NOMO-1 (cell line): Measurements from ENCODE around the gene FSTL4.

Experiments
- DNase-seq, 2 experiments: peaks; one replicate each; lab custom pipeline; 2025; ENCODE audit not compliant: unreplicated experiment in 2 of 2; lab: John Stamatoyannopoulos, UW

The FSTL4 gene

DNA sequence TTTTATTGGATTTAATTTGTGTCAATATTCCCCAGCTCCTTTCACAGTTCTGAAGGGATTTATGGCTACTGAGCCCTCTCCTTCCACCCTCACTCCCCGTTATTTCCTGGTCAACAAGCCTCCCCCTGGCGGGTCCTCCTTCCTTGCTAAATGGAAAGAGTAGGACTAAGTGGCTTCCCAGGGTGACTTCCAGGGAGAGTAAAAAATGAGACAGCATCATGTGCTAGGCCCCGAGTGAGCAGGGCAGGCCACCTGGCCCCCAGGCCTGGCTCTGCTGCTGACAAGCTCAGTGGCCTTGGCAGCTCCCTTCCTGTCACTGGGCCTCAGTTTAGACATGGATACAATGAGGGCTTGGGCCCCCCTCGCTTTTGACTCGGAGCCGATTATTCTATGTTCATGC is 359.3 kb downstream of the FSTL4 start:
- DNase-seq, result no peak

DNA sequence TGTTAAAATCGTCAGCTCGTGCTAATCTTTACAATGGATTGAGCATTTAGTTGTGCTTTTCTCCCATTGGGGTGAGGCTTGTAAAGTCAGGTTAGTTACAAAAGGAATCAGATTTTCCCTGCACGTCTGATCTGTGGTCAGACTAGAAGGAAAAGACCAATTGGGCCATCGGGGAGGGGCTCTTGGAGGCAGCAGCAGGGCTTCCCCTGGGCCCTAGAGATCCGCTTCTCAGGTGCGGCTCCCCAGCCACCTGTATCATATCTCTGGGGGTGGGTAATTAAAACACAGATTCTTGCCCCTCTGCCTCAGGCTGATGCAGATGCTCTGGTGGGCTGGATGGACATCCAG is 360.2 kb downstream of the FSTL4 start:
- no peak for DNase-seq

DNA sequence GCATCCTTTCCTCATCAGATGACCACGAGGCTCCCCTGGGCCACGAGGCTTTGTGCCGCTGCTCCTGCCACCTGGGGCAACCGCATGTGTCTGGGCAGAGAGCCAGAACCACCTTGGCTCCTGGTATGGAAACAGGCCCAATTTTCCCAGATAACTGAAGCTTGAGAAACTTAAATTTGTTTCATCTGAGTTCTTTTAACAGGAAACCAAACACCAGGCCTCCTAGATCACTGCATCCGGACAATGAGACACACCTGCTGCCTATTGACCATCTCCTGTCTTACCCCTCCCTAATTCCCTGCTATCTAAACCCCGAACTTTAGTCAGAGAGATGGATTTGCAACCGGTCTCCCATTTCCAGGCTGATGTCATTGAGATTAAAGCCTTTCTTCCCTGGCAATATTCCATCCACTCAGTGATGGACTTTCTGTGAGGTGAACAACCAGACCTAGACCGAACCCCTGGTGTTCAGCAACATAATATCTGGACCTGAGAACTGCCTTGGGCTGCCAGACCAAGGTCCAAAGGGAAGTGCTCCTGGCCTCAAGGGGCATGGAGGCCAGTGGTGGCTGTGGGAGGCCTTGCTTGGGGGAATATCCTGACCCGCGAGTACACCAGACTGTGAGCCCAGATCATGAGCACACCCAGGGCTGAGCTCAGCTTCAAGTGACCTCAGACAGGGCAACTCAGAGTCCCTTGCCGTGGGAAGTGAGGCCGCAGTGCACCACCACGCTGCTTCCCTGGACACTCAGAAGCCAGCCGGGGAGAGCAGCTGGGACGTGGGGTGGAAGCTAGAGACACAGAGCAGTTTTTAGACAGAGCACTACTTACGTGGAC is 360.8 kb downstream of the FSTL4 start:
- DNase-seq, result no peak

DNA sequence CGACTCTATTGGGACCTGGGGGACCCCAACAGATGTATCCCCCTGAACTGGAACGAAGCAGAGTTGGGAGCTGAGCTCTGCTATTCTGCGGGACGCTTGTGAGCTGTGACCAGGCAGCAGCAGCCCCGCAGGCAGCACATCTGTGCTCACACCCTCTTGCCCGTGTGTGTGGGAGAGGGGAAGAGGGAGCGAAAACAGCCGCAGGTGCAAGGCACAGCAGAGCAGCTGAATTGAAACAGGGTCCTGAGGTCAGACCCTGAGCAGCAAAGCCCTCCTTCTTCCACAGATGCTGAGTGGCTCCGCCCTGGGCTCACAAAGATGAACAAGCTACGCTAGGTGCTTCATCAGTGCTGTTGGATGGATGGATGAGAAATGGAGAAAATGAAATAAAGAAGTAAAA is 361.8 kb downstream of the FSTL4 start:
- DNase-seq, result no peak

DNA sequence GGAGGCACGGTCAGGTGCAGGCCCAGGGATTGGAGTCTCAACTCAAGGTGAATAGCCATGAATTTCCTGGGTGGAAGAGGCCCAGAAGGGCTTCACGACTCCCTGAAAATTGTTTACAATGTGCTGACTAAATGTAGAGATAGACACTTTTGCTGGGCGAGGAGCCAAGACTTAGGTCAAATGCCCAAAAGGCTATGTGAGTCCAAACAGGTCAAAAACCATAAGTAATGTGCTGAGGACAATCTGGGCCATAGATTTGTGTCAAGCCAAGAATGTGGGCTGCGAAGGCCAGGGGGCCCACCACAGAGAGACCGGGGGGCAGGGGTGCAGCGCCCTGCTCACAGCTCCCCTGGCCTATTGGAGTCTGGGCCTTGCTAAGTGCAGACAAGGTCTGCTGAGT is 362.7 kb downstream of the FSTL4 start:
- no peak for DNase-seq

DNA sequence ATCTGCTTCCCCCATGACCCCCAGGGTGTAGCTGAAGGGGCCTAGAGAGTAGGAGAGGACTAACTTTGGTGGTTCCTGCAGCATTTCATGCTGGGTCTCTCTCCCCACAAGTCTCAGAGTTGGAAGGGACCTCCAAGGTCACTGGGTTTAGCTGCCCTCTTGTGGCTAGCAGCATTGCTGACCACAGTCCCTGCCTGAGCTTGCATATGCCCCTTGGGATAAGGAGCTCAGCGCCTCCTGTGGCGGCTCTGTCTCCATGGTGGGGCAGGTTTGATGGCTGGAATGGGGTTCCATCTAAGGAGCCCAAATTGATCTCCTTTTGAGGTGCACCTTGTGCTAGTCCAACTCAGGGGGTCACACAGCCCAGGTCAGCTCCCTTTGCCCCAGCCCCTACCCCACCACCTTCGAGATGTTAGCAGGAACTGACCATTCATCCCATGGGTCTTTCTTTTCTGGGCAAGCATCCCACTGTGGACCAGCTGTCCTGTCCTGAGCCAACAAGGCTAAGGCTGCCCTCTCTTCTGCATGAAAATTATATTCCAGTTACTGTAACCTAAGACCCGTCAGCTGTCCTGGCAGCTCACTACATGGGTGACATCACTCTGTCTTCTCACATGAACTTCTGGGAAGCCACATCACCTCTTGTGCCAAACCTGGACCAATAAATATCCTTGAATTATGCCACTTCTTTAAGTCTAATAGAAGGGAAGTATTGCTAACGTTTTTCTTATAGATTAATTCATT is 364.3 kb downstream of the FSTL4 start:
- peak in 1 of 2 experiments; percentile 3 for DNase-seq

DNA sequence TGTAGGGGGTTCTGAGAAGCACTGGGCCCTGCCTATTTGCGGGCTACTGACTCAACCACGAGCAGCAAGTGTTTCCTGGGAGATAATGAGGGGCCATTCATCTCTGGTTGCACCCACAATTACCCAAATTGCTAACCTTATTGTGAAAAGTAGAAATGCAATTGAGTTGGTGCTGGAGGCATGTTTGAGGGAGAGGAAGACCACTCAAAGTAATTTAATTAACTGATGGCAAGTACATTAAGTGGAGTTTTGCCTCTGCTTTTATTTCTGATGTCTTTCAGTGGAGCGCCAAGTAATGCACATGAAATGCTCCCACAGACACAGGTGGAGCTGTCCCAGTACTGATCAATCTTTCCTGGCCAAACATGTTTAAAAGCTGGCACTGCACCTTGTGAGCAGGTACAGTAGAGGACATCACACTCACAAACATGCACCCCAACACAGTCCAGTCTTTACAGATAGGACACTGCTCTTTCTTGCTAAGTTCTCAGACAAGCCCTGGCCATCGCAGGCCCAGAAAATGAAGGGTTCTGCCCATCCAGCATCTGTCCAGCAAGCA is 365.1 kb downstream of the FSTL4 start:
- no peak for DNase-seq

DNA sequence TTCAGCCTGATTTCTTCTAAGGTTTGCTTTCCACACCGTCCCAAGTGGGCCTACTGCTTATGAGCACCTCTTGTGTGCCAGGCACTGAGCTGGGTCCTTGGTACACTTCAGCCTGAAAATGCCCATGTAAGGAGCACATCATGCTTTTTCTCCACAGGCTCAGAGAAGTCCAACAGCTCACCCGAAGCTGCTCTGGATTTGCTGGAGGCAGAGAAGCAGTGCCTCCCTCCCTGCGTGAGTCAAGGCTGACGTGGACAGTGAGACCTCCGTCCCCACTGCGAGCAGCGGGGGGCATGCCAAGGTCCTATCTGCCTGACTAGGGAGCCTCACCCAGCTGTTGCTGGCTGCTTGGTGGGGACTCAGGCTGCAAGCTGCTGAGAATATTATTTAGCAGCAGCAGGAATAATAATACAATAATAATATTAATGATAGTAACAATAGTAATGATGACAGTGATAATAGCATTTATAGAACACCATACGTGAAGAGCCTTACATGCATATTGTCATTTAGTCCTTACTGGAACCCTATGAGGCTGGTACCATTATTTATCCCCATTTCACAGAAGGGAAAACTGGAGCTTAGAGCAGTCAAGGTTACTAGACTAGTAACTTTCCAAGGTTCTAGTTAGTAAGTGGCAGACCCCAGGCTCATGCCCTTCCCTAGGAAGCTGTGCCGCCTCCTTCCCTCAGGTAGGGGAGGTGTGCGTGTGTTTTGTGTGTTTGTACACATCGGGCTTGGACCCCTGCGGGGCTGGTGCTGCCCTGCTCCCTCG is 365.8 kb downstream of the FSTL4 start:
- DNase-seq, result no peak

DNA sequence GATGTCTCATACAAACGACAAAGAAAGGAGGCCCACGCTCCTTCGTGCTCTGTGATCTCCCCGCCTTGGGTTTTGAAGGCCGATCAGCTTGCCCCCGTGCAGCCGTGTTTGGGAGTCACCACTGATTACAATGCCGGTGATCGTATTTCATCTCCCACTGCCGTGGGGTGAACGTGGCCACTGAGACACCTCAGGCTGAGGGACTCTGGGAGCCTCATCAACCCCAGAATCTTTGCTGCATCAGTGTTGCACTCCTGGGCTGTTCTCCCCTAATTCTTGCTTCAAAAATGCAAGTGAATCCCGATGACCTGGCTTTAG is 366.3 kb downstream of the FSTL4 start:
- DNase-seq, result no peak

DNA sequence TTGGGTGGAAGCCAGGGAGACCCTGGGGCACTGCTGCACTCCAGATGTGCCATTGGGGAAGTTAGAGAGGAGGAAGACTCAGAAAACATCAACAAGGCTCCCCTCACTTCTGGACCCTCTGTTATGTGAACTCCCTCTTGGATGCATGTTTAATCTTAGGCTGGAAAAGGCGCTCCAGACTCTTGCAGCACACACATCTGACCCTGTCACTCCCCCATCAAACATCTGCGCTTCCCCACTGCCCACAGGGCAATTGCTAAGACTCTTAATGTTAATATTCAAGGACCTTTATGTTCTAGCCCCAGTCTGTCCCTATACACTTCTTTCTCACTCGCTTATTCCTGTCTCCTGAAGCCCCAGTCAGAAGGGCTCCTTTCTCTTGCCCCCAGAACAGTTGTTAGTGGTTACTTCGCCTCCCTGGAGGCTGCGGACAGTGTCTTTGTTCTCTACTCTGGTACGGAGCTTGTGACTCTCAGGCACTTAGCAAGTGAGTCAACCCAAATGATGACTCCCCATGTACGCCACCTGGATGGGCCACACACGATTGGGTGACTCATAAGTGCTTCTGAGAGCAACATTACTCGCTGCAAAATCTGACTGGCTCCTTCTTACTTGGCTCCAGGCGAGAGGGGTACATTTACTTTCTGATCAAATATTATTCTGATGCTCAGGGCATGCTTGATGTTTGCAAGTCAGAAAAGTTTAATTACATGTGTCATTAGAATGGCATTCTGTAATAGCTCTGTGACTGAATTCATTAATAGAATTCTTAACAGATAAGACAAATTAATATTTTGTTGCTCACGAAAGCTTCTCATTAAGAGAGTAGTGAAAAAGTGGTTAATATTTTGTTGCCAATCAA is 366.9 kb downstream of the FSTL4 start:
- DNase-seq, result no peak

DNA sequence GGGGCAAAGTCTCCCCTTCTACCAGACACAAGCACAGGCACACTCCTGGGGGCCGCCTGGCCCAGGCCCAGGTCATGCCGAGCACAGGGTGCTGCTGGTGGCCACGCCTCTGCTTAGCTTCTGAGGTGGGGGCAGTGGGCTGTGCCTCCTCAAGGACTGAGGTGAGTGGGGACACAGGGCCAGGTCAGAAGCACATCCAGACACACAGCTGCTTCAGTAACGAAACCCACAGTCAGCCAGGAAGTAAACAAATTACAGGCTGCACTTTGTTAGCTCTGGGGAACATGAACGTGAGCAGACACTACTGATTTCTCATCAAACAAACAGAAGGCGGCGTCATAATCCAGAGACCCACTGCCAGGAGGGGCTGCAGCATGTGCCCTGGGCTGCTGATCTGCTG is 368.1 kb downstream of the FSTL4 start:
- DNase-seq, result no peak

DNA sequence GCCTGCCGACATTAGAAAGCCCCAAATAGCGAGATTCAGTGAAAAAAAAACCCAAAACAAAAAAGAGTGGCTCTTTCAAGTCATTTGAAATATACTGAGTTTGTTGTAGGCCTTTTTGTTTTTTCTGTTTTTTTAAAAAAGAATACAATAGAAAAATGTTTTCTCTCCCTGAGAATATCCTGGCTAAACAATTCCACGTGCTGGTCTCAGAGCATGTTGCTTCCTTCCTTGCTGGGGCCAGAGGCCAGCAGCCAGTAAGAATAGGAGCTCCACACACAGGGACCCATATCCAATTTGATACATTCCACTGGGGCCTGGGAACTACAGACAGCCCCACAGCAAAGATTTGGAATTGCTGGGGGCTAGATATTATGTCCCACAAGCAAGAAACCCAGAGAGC is 369.1 kb downstream of the FSTL4 start:
- no peak for DNase-seq

DNA sequence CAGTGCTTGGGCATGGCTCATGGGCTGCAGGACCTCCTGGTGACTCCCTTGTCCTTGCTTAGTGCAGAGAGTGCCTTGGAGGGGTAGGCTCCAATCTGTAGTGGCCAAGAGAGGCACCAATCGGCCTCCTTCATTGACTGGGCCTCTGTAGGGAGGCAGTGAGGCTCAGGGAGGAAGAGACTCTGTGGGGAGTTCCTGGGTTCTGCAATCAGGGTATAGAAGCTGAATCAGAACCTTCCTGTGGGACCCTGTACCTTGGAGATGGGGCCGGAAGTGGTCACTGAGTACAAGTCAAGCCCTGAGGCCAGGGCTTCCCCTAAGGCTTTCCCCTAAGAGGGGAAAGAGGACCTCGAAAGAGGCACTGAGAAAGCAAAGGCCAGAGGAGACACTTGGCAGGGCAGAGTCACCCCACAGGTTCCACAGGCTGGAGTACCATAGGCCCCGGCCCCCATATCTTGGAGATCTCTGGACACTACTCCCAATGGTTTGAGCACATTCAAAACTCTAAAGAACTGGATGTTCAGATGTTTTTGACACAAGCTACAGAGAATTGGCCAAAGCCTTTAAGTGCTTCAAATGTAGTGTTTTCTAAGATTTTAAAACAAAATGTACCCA is 370.0 kb downstream of the FSTL4 start:
- no peak for DNase-seq

DNA sequence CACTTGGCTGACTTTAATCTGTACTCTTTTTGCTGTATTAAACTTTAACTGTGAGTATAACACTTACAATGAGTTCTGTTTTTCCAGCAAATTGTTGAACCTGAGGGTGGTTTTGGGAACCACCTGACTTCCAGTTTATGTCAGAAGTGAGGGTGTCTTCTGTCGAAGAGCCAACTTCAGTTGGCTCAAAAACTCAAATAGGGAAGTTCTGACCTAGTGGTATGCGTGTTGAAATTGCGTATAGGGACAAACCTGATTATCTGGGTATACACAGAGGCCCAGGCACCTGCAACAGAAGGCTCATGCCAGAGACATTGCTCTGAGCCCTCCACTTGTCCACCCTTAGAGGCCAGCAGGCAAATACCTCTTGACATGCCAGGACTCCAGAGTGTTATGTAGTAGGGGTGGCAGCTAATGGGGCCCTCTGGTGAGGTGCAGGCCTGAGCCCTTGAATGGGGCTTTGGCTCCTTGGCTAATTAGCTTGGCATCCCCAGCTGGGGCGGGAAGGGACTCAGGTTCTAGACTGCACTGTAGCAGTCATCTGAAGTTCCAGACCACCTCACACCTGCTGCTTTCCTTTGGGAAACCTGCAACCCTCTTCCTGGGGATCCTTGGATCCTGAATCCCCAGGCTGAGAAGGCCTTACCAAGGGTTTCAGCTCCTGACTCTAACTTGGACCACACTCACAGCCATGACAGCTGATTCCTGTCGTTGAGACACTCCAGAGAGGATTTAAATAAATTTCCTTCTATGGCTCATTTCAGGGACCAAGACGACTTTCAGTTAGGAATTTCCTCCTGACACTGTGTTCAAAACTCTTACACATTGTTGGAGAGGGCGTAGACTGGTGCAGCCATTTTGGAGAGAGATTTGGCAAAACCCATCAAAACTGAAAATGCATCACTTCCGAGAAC is 370.9 kb downstream of the FSTL4 start:
- peak; percentile 65 to 77 for DNase-seq

DNA sequence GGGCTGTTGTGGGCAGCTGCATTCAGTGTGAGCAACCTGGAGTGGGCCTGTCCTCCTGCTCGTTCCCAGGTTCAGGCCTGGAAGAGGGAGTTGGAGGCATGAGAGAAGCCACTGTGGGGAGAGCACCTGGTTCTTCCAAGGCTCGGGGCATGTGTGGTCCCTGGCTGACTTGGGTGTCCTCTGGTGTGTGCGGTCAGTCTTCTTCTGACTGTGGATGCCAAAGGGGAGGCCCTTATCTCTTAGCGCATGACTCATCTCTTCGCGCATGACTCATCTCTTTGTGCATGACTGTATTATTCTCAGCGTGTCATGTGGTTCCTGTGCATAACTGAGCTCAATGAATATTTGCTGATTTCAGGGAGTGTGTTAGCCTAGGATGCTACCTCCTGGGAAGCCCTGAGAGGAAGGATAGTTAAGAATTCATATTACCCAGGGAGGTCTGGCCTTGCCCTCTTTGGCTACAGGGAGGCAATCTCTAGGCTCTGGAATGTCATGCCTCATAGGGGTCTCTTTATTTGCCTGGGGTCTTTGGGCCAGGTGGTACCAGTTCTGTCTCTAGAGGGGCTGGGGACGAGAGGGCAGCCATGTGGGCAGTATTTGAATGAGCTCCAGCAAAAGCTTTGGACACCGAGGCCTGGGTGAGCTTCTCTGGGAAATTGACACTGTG is 371.8 kb downstream of the FSTL4 start:
- peak; percentile 86 to 91 for DNase-seq

DNA sequence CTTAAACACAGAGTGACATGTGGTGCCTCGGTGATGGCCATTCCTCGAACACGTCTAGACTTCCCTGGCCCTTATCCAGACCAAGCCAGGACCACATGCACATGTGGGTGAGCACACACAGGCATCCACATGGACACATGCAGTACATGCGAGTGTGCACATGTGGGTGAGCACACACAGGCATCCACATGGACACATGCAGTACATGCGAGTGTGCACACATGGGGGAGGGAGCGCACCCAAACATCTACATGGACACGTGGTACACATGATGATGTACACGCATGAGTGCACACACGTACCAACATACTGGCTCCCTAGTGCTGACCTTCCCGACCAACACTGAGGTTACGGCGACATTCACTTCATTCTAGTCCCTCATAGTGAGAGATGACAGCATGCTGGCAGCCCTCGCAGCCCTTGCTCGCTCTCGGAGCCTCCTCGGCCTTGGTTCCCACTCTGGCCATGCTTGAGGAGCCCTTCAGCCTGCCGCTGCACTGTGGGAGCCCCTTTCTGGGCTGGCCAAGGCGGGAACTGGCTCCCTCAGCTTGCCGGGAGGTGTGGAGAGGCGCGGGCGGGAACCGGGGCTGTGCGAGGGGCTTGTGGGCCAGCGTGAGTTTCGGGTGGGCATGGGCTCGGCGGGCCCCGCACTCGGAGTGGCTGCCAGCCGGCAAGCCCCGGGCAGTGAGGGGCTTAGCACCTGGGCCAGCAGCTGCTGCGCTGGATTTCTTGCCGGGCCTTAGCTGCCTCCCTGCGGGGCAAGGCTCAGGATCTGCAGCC is 373.7 kb downstream of the FSTL4 start:
- no peak for DNase-seq

DNA sequence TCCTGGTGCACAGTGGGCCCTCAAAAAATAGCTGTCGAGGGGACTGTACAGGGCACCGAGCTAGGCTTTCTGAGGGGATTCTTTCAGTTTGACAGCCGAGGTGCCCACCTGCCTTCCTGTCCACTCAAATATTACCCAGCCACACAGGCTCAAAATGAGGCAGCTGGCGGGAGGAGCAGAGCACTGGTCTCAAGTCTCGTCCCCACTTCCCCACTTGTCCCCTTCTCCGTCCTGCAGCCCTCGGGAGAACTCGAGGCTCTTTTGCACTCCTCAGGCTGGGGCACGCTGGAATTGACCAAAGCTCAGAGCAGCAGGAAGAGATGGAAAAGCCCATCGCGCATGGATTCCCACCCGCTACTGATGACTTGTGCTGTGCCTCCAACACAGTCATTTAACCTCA is 375.4 kb downstream of the FSTL4 start:
- no peak for DNase-seq

DNA sequence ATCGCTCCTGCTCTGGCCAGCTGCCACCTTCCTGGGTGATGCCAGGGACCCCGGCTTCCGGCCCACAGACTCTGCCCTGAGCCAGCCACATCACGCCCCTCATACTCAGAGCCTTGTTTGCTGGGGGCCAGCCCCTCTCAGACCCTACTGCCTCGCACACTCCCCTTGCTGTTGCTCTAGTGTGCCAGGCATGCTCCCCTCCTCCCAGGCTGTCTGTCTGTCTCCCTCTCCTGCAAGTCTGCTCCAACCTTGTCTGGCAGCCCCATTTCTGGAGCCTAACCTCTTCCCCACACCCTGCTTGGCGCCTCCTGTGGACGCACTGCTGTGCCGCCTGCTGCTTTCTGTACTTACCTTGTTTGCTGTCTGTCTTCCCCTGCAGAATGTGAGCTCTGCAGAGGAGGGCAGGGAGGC is 375.8 kb downstream of the FSTL4 start:
- no peak for DNase-seq
